Left lung (tissue), 10 donors: ENCODE results near the gene FUNDC2. TPM values are rescaled to one million over a fixed set of nuclear protein-coding genes. Genes with fewer than 3 reads are reported as not detected.

Experiments used
- ATAC-seq: fragments of 200-7000 bp; cut with Tn5 transposase; one replicate; pipeline ENCODE4 v1.9.1; 2020; ENCODE audit warnings: moderate library complexity
- DNase-seq, 4 donors: peaks; one replicate each; pipeline ENCODE4 v3.0.0-alpha.2; 2013 to 2020
- H3K27ac ChIP-seq, 2 donors: fragments of 200-600 bp; sonication (generic) in 1 of 2; one replicate each; pipeline versions ENCODE4 v1.5.0 to v1.8.0; 2020 to 2021
- H3K27me3 ChIP-seq, 2 donors: fragments of 200-600 bp; sonication (generic) in 1 of 2; one replicate each; pipeline versions ENCODE4 v1.5.0 to v1.8.0; 2020 to 2021
- H3K36me3 ChIP-seq, 2 donors: fragments of 200-600 bp; sonication (generic) in 1 of 2; one replicate each; pipeline versions ENCODE4 v1.5.0 to v1.8.0; 2020 to 2021
- H3K4me1 ChIP-seq, 2 donors: fragments of 200-600 bp; one replicate each; pipeline ENCODE4 v1.8.0; 2021
- H3K4me3 ChIP-seq, 2 donors: fragments of 200-600 bp; sonication (generic) in 1 of 2; one replicate each; pipeline versions ENCODE4 v1.5.0 to v1.8.0; 2020 to 2021; ENCODE audit warnings: mild to moderate bottlenecking in 1 of 2
- H3K9me3 ChIP-seq, 2 donors: fragments of 200-600 bp; sonication (generic) in 1 of 2; one replicate each; pipeline versions ENCODE4 v1.5.0 to v1.8.0; 2020 to 2021
- intact Hi-C, 2 donors: fragments of 100-400 bp; cut with DNase I; formaldehyde crosslinking; loops; one replicate each; pipeline versions ENCODE4 v1.11.2 to v1.14.2; 2022
- polyA plus RNA-seq, 6 donors: library from polyadenylated mRNA; unstranded; fragments of 120-200 nt; gene quantifications; one replicate each; pipeline ENCODE4 v1.2.1, GENCODE V29; 2013; ENCODE audit not compliant: insufficient read length in 6 of 6
- total RNA-seq, 2 donors: library from RNA; stranded (reverse); fragmentation: NEBNext Ultra II Directional; extraction: Animal tissue kit (Norgen Biotek cat#: 25700); gene quantifications; one replicate each; pipeline ENCODE4 v1.2.1, GENCODE V29; 2021
- TF ChIP-seq, protein P1 (sequence below), 2 donors: fragments of 200-600 bp; sonication (generic) in 1 of 2; IDR thresholded peaks; one replicate each; pipeline versions ENCODE4 v1.5.0 to v1.8.0; 2021; ENCODE audit warnings: antibody characterized with exemption in 2 of 2
- donor health status: DM: no; HTN: yes; CAD: no.
- donor health status: DM: no; HTN: no; CAD: no.

FUNDC2 gene
- total and polyA plus RNA-seq, 8 donors = 71.5 to 122 (median 105) TPM

- peaks cover 0 to 8% of the 10 kb centered on the region in 2 donors for H3K36me3 ChIP-seq
- H3K27me3 ChIP-seq = no peaks in the 10 kb centered on the region
- no peak for DNase-seq
- TF ChIP-seq, protein P1, sequence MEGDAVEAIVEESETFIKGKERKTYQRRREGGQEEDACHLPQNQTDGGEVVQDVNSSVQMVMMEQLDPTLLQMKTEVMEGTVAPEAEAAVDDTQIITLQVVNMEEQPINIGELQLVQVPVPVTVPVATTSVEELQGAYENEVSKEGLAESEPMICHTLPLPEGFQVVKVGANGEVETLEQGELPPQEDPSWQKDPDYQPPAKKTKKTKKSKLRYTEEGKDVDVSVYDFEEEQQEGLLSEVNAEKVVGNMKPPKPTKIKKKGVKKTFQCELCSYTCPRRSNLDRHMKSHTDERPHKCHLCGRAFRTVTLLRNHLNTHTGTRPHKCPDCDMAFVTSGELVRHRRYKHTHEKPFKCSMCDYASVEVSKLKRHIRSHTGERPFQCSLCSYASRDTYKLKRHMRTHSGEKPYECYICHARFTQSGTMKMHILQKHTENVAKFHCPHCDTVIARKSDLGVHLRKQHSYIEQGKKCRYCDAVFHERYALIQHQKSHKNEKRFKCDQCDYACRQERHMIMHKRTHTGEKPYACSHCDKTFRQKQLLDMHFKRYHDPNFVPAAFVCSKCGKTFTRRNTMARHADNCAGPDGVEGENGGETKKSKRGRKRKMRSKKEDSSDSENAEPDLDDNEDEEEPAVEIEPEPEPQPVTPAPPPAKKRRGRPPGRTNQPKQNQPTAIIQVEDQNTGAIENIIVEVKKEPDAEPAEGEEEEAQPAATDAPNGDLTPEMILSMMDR (IDR thresholded peaks at IDR 0.05) = no peak
- no peak overlapping the region for H3K4me3 ChIP-seq
- no peaks in the 10 kb centered on the region for H3K9me3 ChIP-seq
- peaks cover 0 to 9% of the 10 kb centered on the region in 2 donors for H3K4me1 ChIP-seq
- intact Hi-C loops = no loop called here
- no peak overlapping the region for H3K27ac ChIP-seq
- no peak for ATAC-seq
Measured at GRCh38 chrX:155052738-155053498, 26.3 kb downstream of the FUNDC2 start.

- Histone ChIP-seq H3K9me3 (no peaks in the 10 kb centered on the region), H3K27ac (no peak overlapping the region), H3K4me3 (no peak overlapping the region), H3K27me3 (no peaks in the 10 kb centered on the region), H3K36me3 (peaks cover 0 to 8% of the 10 kb centered on the region in 2 donors), H3K4me1 (peaks cover 0 to 9% of the 10 kb centered on the region in 2 donors)
- TF ChIP-seq, protein P1 (IDR thresholded peaks at IDR 0.05) = no peak
- intact Hi-C loops = no loop called here
- ATAC-seq = no peak
- no peak for DNase-seq
Measured at GRCh38 chrX:155053656-155054055, 27.0 kb downstream of the FUNDC2 start.

GRCh38 chrX:155054255-155054654 is 27.6 kb downstream of the FUNDC2 start:
- TF ChIP-seq, protein P1 (IDR thresholded peaks at IDR 0.05) = no peak
- no peaks in the 10 kb centered on the region for H3K27me3 ChIP-seq
- no peak overlapping the region for H3K27ac ChIP-seq
- H3K9me3 ChIP-seq = no peaks in the 10 kb centered on the region
- intact Hi-C loops = no loop called here
- no peak overlapping the region for H3K4me3 ChIP-seq
- no peak for DNase-seq
- no peak for ATAC-seq
- peaks cover 0 to 9% of the 10 kb centered on the region in 2 donors for H3K4me1 ChIP-seq
- H3K36me3 ChIP-seq = peaks cover 0 to 8% of the 10 kb centered on the region in 2 donors

GRCh38 chrX:155055494-155055893 is 28.9 kb downstream of the FUNDC2 start:
- intact Hi-C loops = loop anchor here in 1 of 2 donors (5.0 kb wide), 1 partner anchor 73 kb away; no protein-coding TSS in a partner anchor
- TF ChIP-seq, protein P1 (IDR thresholded peaks at IDR 0.05) = no peak
- no peaks in the 10 kb centered on the region for H3K27me3 ChIP-seq
- H3K4me3 ChIP-seq = no peak overlapping the region
- H3K27ac ChIP-seq = no peak overlapping the region
- DNase-seq = no peak
- no peaks in the 10 kb centered on the region for H3K9me3 ChIP-seq
- H3K4me1 ChIP-seq = peaks cover 0 to 9% of the 10 kb centered on the region in 2 donors
- ATAC-seq = no peak
- H3K36me3 ChIP-seq = peaks cover 0 to 8% of the 10 kb centered on the region in 2 donors

DNA sequence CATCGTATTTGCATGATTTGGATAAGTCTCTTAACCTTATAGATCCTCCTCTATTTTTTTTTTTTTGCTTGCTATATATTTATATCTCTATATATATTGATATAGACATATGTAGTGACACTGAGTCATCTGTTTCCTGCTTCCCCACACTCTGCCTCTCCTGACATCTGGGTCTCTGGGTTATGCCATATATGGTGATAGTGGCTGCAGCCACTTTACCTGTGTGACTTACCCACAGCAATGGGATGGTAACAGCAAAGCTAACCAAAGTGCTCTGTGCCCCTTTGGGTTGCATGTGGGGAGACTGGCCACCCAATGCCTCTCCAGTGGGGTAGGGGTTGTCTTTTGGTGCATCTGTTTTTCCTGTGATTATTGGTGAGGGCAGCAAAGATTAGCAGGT is 29.8 kb downstream of the FUNDC2 start:
- no peak overlapping the region for H3K27ac ChIP-seq
- H3K4me1 ChIP-seq = peaks cover 0 to 9% of the 10 kb centered on the region in 2 donors
- TF ChIP-seq, protein P1 (IDR thresholded peaks at IDR 0.05) = no peak
- no peak overlapping the region for H3K4me3 ChIP-seq
- no peaks in the 10 kb centered on the region for H3K9me3 ChIP-seq
- intact Hi-C loops = loop anchor here in 1 of 2 donors (5.0 kb wide), 1 partner anchor 74 kb away; no protein-coding TSS in a partner anchor
- no peak for ATAC-seq
- H3K36me3 ChIP-seq = peaks cover 0 to 8% of the 10 kb centered on the region in 2 donors
- no peaks in the 10 kb centered on the region for H3K27me3 ChIP-seq
- no peak for DNase-seq
